Karpas-422 (cell line): ENCODE measurements around the gene RAD51B. TPM values are rescaled to one million over a fixed set of nuclear protein-coding genes. Genes with fewer than 3 reads are reported as not detected.

Experiments used
- DNase-seq: peaks from one replicate; pipeline ENCODE4 v3.0.0-alpha.2; 2015
- H2AFZ ChIP-seq: fragments of 200-600 bp; sonication (generic); 2 replicates; pipeline ENCODE4 v1.6.1; 2014; ENCODE audit warnings: antibody characterized with exemption, low read length, mixed read lengths
- H3K27ac ChIP-seq: fragments of 200-600 bp; sonication (generic); 2 replicates; pipeline ENCODE4 v1.5.1; 2014; ENCODE audit warnings: mild to moderate bottlenecking, low read length, moderate library complexity
- H3K27me3 ChIP-seq: fragments of 200-600 bp; sonication (generic); 2 replicates; pipeline ENCODE4 v1.6.1; 2014; ENCODE audit warnings: low read length, mixed read lengths
- H3K36me3 ChIP-seq: fragments of 200-600 bp; sonication (generic); 2 replicates; pipeline ENCODE4 v1.6.1; 2014; ENCODE audit warnings: low read length, mixed read lengths; ENCODE audit not compliant: insufficient read depth
- H3K4me1 ChIP-seq: fragments of 200-600 bp; sonication (generic); 2 replicates; pipeline ENCODE4 v1.6.1; 2014; ENCODE audit warnings: mild to moderate bottlenecking, low read length, mixed read lengths
- H3K4me2 ChIP-seq: fragments of 200-600 bp; sonication (generic); 2 replicates; pipeline ENCODE4 v1.6.1; 2014; ENCODE audit warnings: low read length, low read depth, mild to moderate bottlenecking; ENCODE audit not compliant: poor library complexity, severe bottlenecking
- H3K4me3 ChIP-seq: fragments of 200-600 bp; sonication (generic); 2 replicates; pipeline ENCODE4 v1.5.1; 2014; ENCODE audit warnings: mild to moderate bottlenecking, antibody characterized with exemption, low read length, mixed read lengths
- H3K79me2 ChIP-seq: fragments of 200-600 bp; sonication (generic); 2 replicates; pipeline ENCODE4 v1.6.1; 2014; ENCODE audit warnings: mild to moderate bottlenecking, low read length, mixed read lengths
- H3K9ac ChIP-seq: fragments of 200-600 bp; sonication (generic); 2 replicates; pipeline ENCODE4 v1.6.0; 2014; ENCODE audit warnings: low read length
- H3K9me2 ChIP-seq: fragments of 200-600 bp; sonication (generic), shearing (Covaris generic); replicated peaks from 2 replicates; pipeline ENCODE4 v1.6.0; 2014; ENCODE audit warnings: mild to moderate bottlenecking, low read length, moderate library complexity; ENCODE audit not compliant: insufficient read depth
- H3K9me3 ChIP-seq: fragments of 300-700, 200-600 bp; sonication (generic); 2 replicates; pipeline ENCODE4 v1.6.1; 2014; ENCODE audit warnings: low read length, mixed read lengths
- H4K20me1 ChIP-seq: fragments of 200-600 bp; sonication (generic); 2 replicates; pipeline ENCODE4 v1.6.1; 2014; ENCODE audit warnings: mild to moderate bottlenecking, antibody characterized with exemption, low read length, low read depth; ENCODE audit not compliant: insufficient read depth
- total RNA-seq: library from RNA; depleted of rRNA; stranded (reverse); fragments of >200 nt; shearing (Covaris generic); gene quantifications from 2 replicates; pipeline ENCODE4 v1.2.3, GENCODE V29; 2014; ENCODE audit warnings: low replicate concordance

The RAD51B gene
- total RNA-seq, 1 experiment from 2014 or later: 107 TPM

DNA sequence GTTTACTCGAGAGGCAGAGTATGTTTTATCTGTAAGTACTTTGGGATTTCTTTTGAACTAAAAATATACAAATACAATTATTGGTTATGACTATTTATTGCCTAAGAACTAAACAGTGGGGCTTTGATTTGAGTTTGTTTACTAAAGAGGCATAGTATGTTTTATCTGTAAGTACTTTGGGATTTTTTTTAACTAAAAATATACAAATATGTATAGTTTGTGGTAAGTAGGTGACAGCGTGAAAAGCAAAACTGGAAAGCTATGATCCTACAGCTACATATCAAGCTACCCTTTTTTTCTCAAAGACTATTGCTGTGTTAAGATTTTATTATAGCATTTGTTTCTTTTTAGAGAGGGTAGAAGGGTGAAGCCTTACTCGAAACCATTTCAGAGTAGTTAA, 171.0 kb downstream of the RAD51B start:
- Histone ChIP-seq H2AFZ (no peak overlapping the region), H4K20me1 (0 out of 2 replicates have a peak, but pooled peaks cover 11% of the 10 kb centered on the region), H3K9me2 (no peaks in the 10 kb centered on the region), H3K79me2 (no peaks in the 10 kb centered on the region), H3K4me2 (no peak overlapping the region), H3K4me1 (no peaks in the 10 kb centered on the region), H3K27me3 (no peaks in the 10 kb centered on the region), H3K9ac (no peak overlapping the region), H3K9me3 (no peaks in the 10 kb centered on the region), H3K4me3 (no peak overlapping the region), H3K36me3 (no peaks in the 10 kb centered on the region), H3K27ac (no peak overlapping the region)
- no peak for DNase-seq

DNA sequence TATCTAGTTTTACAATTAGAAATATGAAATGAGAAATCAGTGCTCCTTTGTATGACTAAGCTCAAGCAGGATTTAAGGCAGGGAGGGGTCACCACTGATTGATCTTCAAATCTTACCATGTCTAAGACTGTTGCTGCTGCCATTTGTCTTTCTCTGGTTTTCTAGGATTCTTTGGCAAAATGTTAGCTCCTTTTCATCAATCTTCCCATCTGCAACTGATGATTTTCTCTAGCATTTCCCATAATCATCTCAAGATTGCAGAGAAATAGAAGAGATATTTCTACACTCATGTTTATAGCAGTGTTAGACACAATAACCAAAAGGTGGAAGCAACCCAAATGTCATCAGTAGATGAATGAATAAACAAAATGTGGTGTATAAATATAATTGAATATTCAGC, 175.0 kb downstream of the RAD51B start:
- Histone ChIP-seq H4K20me1 (peaks cover 18% of the 10 kb centered on the region), H3K4me3 (no peak overlapping the region), H2AFZ (no peak overlapping the region), H3K9me3 (no peaks in the 10 kb centered on the region), H3K4me2 (no peak overlapping the region), H3K27ac (no peak overlapping the region), H3K79me2 (no peaks in the 10 kb centered on the region), H3K36me3 (no peaks in the 10 kb centered on the region), H3K4me1 (no peaks in the 10 kb centered on the region), H3K9me2 (no peaks in the 10 kb centered on the region), H3K27me3 (no peaks in the 10 kb centered on the region), H3K9ac (no peak overlapping the region)
- no peak for DNase-seq

DNA sequence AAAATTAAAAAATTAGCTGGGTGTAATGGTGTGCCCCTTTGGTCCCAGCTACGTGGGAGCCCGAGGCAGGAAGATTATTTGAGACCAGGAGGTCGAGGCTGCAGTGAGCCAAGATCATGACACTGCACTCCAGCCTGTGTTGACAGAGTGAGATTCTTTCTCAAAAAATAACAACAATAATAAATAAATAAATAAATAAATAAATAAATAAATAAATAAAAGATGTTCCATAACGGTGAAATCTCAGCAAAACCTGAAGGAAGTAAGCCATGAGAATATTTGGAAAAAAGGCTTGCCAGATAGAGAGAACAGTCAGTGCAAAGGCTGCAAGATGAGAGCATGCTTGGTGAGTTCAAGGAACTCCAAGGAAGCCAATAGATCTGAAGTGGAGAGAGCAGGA, 176.7 kb downstream of the RAD51B start:
- Histone ChIP-seq H4K20me1 (peaks cover 20% of the 10 kb centered on the region), H3K9me3 (no peaks in the 10 kb centered on the region), H3K27me3 (no peaks in the 10 kb centered on the region), H3K9me2 (no peaks in the 10 kb centered on the region), H2AFZ (no peak overlapping the region), H3K27ac (no peak overlapping the region), H3K79me2 (no peaks in the 10 kb centered on the region), H3K9ac (no peak overlapping the region), H3K4me3 (no peak overlapping the region), H3K4me2 (no peak overlapping the region), H3K4me1 (no peaks in the 10 kb centered on the region), H3K36me3 (no peaks in the 10 kb centered on the region)
- no peak for DNase-seq

DNA sequence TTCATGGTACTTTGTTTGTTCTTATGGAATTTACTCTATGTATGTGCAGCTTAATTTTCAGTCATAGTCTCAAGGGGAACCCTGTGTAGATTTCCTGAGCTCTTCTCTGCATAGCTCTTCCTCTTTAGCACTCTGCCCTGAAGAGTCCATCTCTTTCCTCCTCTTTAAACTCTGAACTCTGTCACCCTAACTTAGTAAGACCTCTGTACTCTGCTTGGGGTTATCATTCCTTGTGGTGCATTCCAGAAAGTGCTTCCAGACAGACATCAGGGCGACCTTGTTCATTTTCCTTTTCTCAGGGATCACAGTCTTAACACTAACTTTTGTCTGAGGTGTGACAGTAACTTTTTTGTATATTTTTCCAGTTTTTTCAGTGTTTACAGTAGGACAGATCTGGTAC, 179.3 kb downstream of the RAD51B start:
- Histone ChIP-seq H3K27me3 (no peaks in the 10 kb centered on the region), H3K9ac (no peak overlapping the region), H3K36me3 (no peaks in the 10 kb centered on the region), H2AFZ (no peak overlapping the region), H3K4me2 (no peak overlapping the region), H3K9me2 (no peaks in the 10 kb centered on the region), H3K27ac (no peak overlapping the region), H3K9me3 (no peaks in the 10 kb centered on the region), H3K4me3 (no peak overlapping the region), H3K4me1 (no peaks in the 10 kb centered on the region), H4K20me1 (peaks cover 16% of the 10 kb centered on the region), H3K79me2 (no peaks in the 10 kb centered on the region)
- no peak for DNase-seq

DNA sequence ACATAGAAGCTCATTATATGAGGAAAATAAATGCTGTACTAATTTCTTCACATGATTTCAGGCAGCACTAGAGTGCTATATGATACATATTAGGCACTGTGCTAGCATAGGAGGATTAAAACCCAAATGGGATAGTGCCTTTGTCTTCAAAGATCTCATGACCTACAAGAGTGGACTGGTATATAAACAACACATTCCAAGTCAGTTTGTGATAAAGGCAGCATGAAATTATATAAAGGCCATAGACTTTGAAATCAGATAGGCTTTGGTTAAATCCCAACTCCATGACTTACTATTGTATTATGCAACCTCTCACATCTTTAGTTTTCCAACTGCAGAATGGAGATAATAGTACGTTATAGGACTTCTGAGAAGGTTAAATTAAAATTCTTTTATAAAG, 179.7 kb downstream of the RAD51B start:
- H3K9ac ChIP-seq: no peak overlapping the region
- H3K9me2 ChIP-seq: no peaks in the 10 kb centered on the region
- H2AFZ ChIP-seq: no peak overlapping the region
- H3K27me3 ChIP-seq: no peaks in the 10 kb centered on the region
- no peaks in the 10 kb centered on the region for H3K36me3 ChIP-seq
- no peak overlapping the region for H3K4me2 ChIP-seq
- H3K9me3 ChIP-seq: no peaks in the 10 kb centered on the region
- no peak overlapping the region for H3K4me3 ChIP-seq
- H3K79me2 ChIP-seq: no peaks in the 10 kb centered on the region
- peaks cover 16% of the 10 kb centered on the region for H4K20me1 ChIP-seq
- H3K4me1 ChIP-seq: no peaks in the 10 kb centered on the region
- H3K27ac ChIP-seq: no peak overlapping the region
- no peak for DNase-seq

DNA sequence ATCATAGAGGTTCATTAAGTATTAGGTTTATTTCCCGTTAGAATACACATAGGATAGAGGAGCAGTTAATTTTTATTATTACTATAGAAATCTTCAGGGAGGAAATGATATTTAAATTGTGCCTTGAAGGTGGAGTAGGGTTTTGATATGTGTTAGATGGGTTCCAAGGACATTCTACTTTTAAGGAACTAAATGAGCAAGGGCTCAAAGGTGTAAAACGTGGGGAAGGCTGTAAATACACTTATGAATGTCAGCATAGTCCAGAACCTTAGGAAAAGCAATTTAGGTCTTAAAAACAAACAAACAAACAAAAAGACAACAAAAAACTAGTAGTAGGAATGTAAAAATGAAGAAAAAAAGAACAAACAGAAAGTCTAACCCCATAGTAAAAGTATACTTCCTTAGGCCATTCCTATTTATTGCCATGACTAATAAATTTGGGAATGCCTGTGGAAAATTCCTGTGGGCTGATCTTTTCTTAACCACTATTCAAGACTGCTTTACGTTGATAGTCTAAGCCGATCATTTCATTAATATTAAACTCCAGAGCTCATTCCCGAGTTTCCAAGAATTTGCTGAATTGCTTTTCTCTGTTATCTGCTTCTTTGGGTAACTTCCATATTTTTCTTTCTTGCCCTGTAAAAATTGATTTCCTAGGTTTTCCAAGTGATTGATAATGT, 180.3 kb downstream of the RAD51B start:
- H3K4me1 ChIP-seq: no peaks in the 10 kb centered on the region
- no peak overlapping the region for H2AFZ ChIP-seq
- no peak for DNase-seq
- H4K20me1 ChIP-seq: peaks cover 20% of the 10 kb centered on the region
- no peaks in the 10 kb centered on the region for H3K36me3 ChIP-seq
- H3K9me3 ChIP-seq: no peaks in the 10 kb centered on the region
- no peaks in the 10 kb centered on the region for H3K27me3 ChIP-seq
- no peaks in the 10 kb centered on the region for H3K9me2 ChIP-seq
- no peak overlapping the region for H3K27ac ChIP-seq
- no peak overlapping the region for H3K9ac ChIP-seq
- H3K4me3 ChIP-seq: no peak overlapping the region
- no peak overlapping the region for H3K4me2 ChIP-seq
- no peaks in the 10 kb centered on the region for H3K79me2 ChIP-seq

DNA sequence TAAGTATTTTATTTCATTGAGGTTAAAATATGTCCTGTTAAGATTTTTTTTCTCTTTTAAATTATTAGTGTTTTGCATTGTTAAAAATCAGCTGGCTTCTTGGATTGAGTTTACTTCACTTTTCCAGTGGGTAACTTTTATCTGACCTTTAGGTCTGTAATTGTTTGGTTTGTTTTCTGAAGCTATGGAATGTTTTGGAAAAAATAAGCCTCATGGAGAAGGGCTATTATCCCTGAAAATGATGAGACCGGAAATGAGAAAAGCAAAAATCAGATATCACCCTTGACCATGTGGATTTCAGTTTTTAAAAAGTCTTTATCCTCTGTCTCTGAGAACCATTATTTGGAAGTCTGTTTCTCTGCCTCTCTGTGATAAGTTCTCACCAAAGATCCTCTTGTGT, 180.9 kb downstream of the RAD51B start:
- H2AFZ ChIP-seq: no peak overlapping the region
- no peaks in the 10 kb centered on the region for H3K4me1 ChIP-seq
- DNase-seq: no peak
- H3K9me2 ChIP-seq: no peaks in the 10 kb centered on the region
- no peak overlapping the region for H3K4me2 ChIP-seq
- no peaks in the 10 kb centered on the region for H3K27me3 ChIP-seq
- H3K36me3 ChIP-seq: no peaks in the 10 kb centered on the region
- H3K4me3 ChIP-seq: no peak overlapping the region
- H3K9me3 ChIP-seq: no peaks in the 10 kb centered on the region
- H3K27ac ChIP-seq: no peak overlapping the region
- no peaks in the 10 kb centered on the region for H3K79me2 ChIP-seq
- H3K9ac ChIP-seq: no peak overlapping the region
- H4K20me1 ChIP-seq: peaks cover 27% of the 10 kb centered on the region

DNA sequence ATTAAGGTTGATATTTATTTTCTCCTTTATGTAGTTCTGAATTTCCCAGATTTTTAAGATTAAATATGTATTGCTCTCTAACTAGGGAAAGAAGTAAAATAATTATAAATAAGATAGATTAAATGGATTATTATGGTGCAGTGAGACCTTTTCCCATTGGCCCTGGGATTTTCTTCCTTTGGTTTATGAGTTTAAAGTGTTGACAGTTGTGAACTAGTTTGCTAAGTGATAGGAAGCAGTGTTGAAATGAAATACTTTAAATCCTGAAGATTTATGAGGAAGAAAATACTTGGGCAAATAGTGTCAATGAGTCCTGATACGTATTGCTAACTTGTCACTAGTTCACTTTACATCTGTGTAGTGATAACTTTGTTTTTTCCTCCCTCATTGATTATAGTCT, 188.9 kb downstream of the RAD51B start:
- no peaks in the 10 kb centered on the region; the same call in 1 of the 2 replicates for H3K27me3 ChIP-seq
- H3K9me3 ChIP-seq: no peaks in the 10 kb centered on the region
- H3K4me1 ChIP-seq: no peaks in the 10 kb centered on the region
- no peak overlapping the region for H3K4me2 ChIP-seq
- peaks cover 53% of the 10 kb centered on the region for H4K20me1 ChIP-seq
- no peaks in the 10 kb centered on the region for H3K79me2 ChIP-seq
- H2AFZ ChIP-seq: no peak overlapping the region
- H3K9ac ChIP-seq: no peak overlapping the region
- H3K4me3 ChIP-seq: no peak overlapping the region
- no peaks in the 10 kb centered on the region for H3K9me2 ChIP-seq
- no peaks in the 10 kb centered on the region for H3K36me3 ChIP-seq
- no peak overlapping the region for H3K27ac ChIP-seq
- no peak for DNase-seq
